ENCODE measurements around the gene RAB40C.

The RAB40C gene

DNA sequence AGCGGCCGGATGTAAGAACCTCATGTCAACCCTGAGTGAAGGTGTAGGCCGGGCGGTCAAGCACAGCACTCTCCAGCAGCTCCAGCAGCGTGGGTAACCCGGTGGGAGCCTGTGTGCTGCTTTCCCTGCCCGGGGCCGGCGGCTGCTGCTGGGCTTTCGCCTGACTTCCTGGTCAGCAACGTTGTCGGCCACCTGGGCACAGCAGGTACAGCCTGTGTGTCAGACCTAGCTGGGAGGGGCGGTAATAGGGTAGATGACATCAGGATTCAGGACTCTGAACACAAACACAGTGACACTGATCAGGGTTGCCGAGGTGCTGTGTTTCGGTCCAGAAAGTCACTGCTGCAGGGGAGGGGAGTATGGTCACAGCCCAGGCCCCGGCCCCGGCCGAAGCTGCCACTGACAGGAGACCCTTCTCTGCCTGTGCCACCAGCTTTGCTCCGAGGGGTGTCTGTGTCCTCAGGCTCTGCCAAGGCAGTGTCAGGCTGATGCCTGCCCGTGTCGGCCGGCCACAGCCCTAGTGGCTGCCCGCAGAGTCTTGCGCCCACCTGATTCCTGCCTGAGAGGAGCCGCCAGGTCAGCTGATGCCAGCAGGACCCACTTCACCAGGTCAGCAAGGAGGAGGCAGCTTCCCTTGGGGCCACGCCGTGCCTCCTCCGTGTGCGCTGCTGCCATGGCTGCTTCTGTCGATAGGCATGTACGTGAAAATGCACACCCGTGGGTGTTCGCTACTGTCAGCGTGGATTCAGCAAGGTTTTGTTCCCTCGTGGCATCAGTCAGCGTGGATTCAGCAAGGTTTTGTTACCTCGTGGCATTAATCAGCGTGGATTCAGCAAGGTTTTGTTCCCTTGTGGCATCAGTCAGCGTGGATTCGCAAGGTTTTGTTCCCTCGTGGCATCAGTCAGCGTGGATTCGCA is 9.2 kb downstream of the RAB40C start:
- DNase-seq = peak in 5 of 42 donors; percentile 28 to 76 (median 62)
- intact Hi-C loops (cut with DNase I) = no loop called here

DNA sequence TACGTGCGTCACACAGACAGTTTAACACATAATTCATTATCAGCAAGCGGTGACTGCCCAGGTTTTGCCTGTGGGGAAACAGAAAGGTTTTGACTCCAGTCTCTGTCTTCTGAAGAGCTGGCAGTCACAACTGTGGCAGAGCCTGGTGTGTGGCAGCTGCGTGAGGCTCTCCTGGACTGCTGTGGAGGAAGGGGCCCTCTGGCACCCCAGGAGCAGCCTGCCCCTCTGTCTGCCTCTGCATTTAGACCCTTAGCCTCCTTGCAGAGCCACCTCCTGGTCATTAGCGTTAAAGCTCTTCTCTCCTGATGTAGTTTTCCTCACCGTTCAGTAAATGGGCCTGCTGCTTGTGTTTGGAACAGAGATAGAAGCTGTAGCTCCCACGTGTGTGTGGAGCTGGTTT is 10.9 kb downstream of the RAB40C start:
- peak in 1 of 42 donors; percentile 58 for DNase-seq
- intact Hi-C loops (cut with DNase I) = no loop called here

DNA sequence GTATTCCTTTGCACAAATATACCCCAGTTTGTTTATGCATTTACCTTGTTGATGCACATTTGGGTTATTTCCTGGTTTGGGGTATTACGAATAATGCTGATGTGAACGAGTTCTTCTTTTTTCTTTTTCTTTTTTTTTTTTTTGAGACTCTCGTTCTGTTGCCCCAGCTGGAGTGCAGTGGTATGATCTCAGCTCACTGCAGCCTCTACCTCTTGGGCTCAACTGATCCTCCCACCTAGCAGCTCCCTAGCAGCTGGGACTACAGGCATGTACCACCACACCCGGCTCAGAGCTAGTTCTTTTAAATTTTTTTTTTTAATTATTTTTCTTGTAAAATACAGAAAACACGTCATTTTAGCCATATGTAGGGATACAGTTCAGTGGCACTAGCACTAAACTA is 14.1 kb downstream of the RAB40C start:
- peak in 1 of 42 donors; percentile 23 for DNase-seq
- intact Hi-C loops (cut with DNase I) = no loop called here

DNA sequence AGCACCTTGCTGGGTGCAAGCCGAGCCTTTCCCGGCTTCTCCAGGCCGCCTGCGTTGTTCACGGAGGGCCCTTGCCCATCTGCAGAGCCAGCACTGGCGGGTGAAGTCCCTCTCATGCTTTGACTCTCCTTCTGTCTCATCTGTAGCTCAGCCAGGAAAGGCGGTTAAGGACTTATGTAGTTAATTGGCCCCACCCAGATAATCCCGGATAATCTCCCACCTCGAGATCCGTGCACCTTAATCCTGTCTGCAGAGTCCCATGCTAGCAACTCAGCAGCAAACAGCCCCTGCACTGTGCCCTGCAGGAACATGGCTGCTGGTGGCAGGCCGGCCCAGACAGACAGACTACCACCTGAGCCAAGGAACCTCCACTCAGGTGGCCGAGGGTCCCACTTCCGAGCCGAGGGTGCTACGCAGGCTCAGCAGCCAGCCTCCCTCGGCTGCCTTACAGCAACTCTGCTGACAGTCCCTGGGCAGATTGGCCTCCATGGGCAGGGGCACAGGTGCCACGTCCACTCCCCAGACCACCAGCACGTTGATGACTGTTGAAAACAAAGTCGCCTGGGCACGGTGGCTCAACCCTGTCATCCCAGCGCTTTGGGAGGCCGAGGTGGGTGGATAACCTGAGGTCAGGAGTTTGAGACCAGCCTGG is 16.9 kb downstream of the RAB40C start:
- intact Hi-C loops (cut with DNase I) = no loop called here
- DNase-seq = no peak

DNA sequence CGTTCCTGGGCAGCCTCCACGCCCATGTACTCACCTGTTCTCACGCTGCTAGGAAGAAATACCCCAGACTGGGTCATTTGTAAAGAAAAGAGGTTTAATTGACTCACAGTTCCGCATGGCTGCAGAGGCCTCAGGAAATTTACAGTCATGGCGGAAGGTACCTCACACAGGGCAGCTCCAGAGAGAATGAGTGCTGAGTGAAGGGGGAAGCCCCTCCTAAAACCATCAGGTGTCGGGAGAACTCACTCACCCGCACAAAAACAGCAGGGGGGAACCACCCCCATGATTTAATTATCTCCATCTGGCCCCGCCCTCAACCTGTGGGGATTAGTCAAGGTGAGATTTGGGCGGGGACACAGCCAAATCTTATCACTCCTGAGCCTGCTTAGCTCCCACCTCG is 18.2 kb downstream of the RAB40C start:
- intact Hi-C loops (cut with DNase I) = no loop called here

DNA sequence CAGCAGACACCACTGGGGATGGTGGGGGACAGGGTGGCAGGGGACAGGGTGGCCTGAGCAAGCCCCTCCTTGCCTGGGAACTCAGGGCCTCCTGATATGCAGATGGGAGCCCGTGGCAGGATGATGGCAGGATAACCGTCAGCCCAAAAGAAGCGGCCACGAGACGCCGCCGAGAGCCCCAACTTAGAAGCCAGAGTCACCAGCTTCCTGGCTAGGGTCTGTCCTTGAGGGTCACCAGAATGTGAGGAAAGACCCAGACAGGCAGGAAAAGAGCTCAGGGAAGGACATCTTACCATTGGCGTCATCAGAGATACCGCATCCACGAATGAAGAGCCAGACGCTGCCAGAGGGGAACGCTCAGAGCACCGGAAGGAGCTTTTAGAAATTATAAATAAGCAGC is 19.4 kb downstream of the RAB40C start:
- intact Hi-C loops (cut with DNase I) = no loop called here
- no peak for DNase-seq

More for the DNA sequence above, 18.2 kb downstream of the RAB40C start:
- DNase-seq = peak in 1 of 42 donors; percentile 17

DNA sequence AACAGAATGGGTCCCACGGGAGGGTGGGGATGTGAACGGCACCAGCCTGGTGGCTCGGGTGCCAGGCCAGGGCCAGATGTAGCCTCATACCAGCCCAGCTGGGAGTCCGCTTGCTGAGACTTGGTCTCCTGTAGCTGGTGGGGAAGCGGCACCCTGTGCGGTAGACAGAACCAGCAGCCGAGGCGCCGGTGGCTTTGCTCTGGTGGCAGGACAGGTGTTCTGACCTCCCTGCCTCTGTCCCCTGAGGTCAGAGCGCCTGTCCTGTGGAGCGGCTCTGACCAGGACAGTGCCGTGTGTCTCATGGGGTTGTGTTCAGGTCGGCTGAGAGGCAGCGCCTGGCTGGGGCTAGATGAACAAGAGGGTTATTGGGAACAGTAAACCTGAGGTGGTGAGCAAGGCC is 20.1 kb downstream of the RAB40C start:
- intact Hi-C loops (cut with DNase I) = no loop called here
- peak in 1 of 42 donors; percentile 13 for DNase-seq

DNA sequence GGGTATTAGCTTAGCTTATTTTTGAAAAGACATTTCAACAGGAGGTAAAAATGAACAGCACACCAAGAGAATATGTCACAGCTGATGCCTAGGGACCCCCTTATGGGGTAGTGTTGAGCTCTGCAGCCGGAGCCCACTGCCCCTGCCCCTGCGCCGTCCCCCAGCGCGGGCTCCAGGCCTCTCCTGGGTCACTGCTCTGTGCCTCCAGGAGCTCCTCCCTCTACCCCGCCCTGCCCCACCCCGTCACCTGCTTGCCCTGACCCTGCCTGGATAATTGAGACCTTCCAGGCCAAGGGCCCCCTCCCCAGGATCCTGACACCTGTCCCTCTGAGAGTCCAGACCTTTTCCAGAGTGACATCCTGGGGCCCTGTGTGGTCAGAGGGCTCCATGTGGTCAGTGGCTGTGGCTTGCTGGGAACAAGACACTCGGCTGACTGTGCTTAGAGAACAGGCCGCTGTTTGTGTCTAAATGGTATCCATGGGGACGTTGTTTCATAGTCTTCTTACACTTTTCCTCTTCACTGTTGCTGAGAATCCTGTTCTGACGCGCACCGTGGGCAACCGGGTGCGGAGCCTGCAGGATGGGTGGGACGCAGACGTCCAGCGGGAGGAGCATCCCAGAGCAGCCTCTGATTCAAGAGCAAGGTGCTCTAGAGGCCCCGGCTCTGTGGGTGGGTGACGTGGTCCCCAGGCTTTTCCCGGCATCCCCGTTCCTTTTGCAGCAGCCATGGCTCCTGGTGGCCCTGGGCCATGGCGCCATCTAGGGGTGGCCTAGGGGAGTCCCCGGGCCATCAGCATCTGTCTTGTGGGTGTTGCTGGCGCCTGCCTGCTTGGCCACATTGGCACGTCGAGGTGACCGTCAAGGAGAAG is 20.9 kb downstream of the RAB40C start:
- DNase-seq = peak; percentile 65 to 90 (median 81)
- intact Hi-C loops (cut with DNase I) = no loop called here

DNA sequence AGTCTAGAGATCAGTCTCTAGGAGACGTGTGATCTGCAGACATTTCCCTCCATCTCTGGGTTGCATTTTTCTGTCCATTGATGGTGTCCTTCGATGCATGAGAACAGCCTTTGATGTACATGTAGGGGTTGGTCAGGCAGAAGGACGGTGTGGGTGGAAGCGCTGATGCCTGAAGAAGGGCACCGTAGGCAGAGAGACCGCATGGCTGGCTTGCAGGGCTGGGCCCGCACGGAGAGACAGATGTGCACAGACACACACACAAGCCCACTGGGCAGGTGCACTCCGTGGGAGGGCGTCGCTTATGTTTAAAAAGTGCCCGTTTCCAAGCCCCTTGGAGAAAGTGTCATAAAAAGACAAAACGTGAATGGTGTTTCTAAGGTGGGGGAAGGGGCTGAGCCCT is 25.3 kb downstream of the RAB40C start:
- intact Hi-C loops (cut with DNase I) = no loop called here
- DNase-seq = no peak

DNA sequence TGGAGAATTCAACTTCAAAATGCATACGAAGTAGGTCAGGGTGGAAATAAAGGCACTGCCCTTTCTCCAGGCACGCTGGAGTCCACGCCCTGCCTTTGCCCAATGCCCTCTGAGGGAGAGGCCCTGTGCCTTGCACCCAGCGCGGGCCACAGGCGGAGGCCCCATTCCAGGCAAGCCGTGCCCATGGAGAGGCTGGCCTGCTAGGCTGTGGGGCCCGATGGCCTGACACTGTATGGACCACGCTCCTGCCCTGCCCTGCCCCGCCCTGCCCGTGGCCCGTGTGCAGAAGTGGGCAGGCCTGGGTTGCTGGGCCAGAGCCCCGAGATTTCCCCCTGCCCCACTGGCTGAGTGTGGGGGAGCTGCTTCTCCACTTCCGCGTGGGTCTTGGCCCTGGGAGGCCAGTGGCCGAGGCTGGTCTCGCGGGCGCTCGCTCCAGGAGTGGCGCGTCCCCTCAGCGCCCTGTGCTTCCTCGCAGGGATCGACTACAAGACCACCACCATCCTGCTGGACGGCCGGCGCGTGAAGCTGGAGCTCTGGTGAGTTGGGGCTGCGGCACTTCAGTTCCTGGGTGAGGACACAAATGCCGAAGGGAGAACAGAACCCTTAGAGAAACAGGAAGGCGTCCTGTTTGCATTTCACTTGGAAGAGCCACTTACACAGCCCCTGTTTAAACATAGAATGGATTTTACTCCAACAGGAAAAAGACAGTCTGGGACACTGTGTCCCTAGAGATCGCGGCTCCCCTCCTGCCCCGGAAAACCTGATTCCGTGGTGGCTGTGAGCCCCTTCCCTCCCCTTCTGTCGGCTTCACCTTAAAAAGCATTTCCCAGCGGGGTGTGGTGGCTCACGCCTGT is 27.1 kb downstream of the RAB40C start:
- DNase-seq = no peak
- intact Hi-C loops (cut with DNase I) = no loop called here

DNA sequence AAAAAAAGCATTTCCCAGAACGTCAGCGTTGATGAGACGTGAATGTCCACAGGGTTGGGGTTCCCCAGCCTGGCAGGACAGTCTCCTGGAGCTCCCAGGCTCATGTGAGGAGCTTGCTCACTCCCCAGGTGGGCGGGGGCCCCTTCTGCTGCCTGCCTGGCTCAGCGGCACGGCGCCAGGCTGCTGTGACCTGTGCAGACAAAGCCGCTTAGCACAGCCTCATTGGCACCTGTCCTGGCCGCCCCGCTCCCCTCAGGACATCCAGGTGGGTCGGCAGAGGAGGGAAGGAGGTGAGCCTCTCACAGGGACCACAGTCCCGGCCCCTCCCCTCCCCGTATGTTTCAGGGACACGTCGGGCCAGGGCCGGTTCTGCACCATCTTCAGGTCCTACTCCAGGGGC is 28.0 kb downstream of the RAB40C start:
- intact Hi-C loops (cut with DNase I) = no loop called here
- no peak for DNase-seq

DNA sequence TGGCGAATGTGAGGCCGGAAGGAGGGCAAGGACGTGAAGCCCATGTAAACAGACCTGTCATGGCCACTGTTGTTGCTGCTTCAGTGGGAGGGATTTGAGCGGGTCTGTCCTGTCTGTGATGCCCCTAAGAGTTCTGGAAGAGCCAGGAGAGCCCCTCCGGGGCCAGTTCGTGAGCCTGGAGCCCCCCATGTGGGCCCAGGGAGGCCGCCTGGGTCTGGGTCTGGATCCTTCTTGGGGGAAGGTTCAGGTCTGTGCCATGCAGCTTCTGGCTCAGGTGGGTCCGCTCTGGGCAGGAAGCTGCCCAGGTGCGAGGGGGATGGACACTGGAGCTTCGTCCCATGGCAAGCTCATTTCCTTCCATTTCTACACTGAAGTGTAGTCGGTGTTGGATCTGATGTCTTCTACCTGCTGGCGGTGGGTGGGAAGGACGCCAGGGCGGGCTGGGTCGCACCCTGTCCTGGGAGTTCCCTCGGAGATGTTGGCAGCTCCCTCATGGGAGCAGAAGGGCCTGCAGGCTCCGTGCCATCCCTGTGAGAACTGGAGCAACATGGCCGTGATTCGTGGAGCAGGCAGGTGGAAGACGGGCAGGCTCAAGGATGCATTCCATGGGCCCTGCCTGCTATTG is 29.7 kb downstream of the RAB40C start:
- intact Hi-C loops (cut with DNase I) = no loop called here
- no peak for DNase-seq

DNA sequence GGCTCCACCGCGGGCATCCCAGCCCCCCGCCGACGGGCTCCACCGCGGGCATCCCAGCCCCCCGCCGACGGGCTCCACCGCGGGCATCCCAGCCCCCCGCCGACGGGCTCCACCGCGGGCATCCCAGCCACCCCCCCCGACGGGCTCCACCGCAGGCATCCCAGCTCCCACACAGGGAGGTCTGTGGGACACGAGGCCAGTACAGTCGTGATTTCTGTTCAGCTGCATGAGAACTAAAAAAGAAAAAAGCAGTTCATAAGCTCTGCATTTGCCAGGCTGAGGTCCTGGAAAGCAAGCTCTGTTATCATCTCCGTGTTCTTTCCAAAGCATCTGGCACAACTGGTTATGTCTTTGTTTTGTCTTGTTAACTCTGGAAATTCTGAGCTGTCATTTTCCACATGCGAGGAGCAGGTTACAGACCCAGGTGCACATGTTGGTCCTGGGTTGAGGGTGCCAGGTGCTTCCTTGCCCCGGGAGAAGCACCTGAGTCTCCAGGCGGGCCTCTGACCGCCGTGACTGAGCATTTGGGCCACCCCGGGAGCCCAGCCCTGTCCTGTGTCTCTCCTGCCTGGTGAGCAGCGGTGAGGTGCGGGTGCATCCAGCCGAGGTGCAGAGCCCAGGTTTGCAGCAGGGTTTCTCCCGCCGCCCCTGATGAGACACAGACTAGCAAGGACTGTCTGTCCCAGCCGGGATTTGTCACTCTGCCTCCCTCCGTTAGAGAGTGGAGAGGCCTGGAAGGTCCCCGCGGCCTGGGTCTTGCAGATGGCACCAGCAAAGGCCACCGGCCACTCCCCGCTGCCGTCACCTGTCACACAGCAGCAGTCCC is 31.0 kb downstream of the RAB40C start:
- intact Hi-C loops (cut with DNase I) = no loop called here
- DNase-seq = peak in 6 of 42 donors; percentile 32 to 63 (median 40)

DNA sequence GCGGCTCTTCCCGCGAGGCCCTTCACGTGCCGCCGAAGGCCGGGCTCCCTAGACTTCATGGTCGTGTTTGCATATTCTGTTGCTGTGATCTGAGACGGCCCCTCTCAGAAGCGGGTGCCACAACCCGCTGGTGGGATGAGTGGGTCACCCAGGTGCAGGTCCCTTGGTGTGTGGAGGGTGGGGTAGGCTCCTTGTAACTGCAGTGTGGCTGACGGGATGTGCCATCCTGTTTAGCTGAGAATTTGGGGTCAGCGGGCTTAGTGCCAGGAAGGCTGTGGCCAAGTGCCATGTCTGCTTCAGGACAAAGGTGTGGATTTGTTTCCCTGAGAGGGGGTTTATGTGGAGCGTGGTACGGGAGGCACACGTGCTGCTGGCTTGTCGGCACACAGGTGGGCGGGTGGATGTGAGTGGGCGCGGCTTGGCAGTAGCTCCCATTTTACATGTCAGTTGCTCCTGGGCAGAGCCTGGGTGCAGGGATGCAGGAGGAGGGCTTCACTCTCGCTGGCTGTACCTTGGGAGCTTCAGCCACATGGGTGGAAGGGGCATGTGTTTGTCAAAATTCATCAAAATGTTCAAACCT is 31.8 kb downstream of the RAB40C start:
- intact Hi-C loops (cut with DNase I) = no loop called here
- peak in 37 of 42 donors; percentile 33 to 85 (median 69) for DNase-seq

DNA sequence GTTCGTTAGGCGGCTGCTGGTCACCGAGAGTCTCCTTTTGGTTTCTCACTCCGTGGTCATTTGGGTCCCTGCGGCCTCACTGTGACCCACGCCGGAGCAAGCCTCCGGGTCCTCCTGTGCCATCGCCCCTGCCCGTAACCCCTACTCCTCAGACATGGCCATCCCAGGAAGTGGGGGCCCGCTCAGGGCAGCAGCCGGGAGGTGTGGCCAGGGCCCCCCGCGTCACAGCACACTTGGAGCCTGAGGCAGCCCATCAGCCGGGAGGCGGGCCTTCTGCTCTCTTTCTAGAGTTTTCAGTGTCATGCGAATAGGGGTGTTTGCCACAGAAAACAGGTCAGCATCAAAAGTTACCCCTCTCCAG is 33.0 kb downstream of the RAB40C start:
- intact Hi-C loops (cut with DNase I) = no loop called here
- DNase-seq = no peak

DNA sequence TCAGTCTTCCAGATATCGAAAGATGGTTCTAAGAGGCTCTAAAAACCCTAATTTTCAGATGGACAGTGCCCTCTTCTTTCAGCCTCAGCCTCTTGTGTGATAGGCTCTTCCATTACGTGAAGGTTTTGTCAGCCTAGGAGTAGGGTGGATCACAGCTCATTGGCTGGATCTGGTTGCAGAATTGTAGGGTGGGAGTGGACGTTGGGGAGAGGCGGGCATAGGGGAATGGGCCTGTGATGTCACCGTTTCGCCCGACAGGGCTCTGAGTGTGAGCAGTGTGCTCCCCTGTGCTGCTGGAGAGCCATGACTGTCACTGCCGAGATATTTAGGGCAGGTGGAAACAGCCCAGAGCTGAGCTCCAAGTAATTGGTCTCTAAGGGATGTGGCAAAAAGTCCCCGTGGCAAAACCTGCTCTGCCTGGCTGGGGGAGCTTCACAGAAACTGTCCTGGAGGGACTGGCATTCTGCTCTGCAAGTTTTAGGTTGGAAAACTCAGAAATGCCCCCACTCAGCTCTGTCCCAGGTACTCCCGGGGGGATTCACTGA is 34.7 kb downstream of the RAB40C start:
- peak in 1 of 42 donors; percentile 19 for DNase-seq
- intact Hi-C loops (cut with DNase I) = no loop called here
